CD4-positive, alpha-beta T cell (primary cell): ENCODE measurements around the gene PSAPL1. TPM values are rescaled to one million over a fixed set of nuclear protein-coding genes. Genes with fewer than 3 reads are reported as not detected.

ENCODE experiments used
- ATAC-seq: fragments of 200-7000 bp; cut with Tn5 transposase; one replicate; pipeline ENCODE4 v1.10.0; 2022; ENCODE audit warnings: mild to moderate bottlenecking; ENCODE audit not compliant: poor library complexity
- CTCF ChIA-PET: fragments of 350-600 bp; sonication (Branson Sonifier 250); formaldehyde crosslinking; loops from one replicate; lab custom pipeline; 2021; ENCODE audit warnings: antibody characterized with exemption, inconsistent platforms; lab: Charles Lee
- POLR2A ChIA-PET: fragments of 350-600 bp; sonication (Branson Sonifier 250); formaldehyde crosslinking; loops from one replicate; lab custom pipeline; 2021; ENCODE audit warnings: antibody characterized with exemption, inconsistent platforms; lab: Charles Lee
- DNase-seq, 14 experiments: peaks; one replicate each; pipeline ENCODE4 v3.0.0-alpha.2; 2013 to 2020; ENCODE audit warnings: mixed read lengths in 2 of 14
- H3K27ac ChIP-seq, 2 donors: one replicate each; pipeline versions ENCODE4 v1.5.1 to v1.7.0; 2013; ENCODE audit warnings: low read length in 2 of 2, low read depth in 1 of 2, mild to moderate bottlenecking in 1 of 2
- H3K27me3 ChIP-seq, 2 experiments: 1 replicate in 1 of 2; 2 replicates in 1 of 2; pipeline versions ENCODE4 v1.6.1 to v1.7.0; 2013; ENCODE audit warnings: low read length in 2 of 2, control low read depth in 1 of 2, mild to moderate bottlenecking in 1 of 2, moderate library complexity in 1 of 2; ENCODE audit not compliant: insufficient read depth in 2 of 2, control insufficient read depth in 1 of 2
- H3K36me3 ChIP-seq: one replicate; pipeline ENCODE4 v1.6.1; 2013; ENCODE audit warnings: low read length, control low read depth; ENCODE audit not compliant: insufficient read depth
- H3K4me1 ChIP-seq: one replicate; pipeline ENCODE4 v1.6.1; 2013; ENCODE audit warnings: low read length, control low read depth; ENCODE audit not compliant: insufficient read depth
- H3K4me3 ChIP-seq: one replicate; pipeline ENCODE4 v1.5.1; 2013; ENCODE audit warnings: mild to moderate bottlenecking, low read length, moderate library complexity
- H3K9me3 ChIP-seq, 2 experiments: 1 replicate in 1 of 2; 2 replicates in 1 of 2; pipeline versions ENCODE4 v1.6.1 to v1.7.0; 2013; ENCODE audit warnings: low read length in 2 of 2, mild to moderate bottlenecking in 2 of 2, control low read depth in 1 of 2, moderate library complexity in 1 of 2; ENCODE audit not compliant: control insufficient read depth in 1 of 2, insufficient read depth in 1 of 2
- H3K27ac Mint-ChIP-seq: one replicate; pipeline ENCODE4 v1.8.0; 2020; ENCODE audit warnings: mixed read lengths
- H3K27me3 Mint-ChIP-seq: one replicate; pipeline ENCODE4 v1.8.0; 2021; ENCODE audit warnings: mixed read lengths
- H3K36me3 Mint-ChIP-seq: one replicate; pipeline ENCODE4 v1.8.0; 2021; ENCODE audit warnings: low read depth, mixed read lengths
- H3K4me1 Mint-ChIP-seq: one replicate; pipeline ENCODE4 v1.8.0; 2021; ENCODE audit warnings: low read depth, mixed read lengths
- H3K4me3 Mint-ChIP-seq: one replicate; pipeline ENCODE4 v1.8.0; 2020; ENCODE audit warnings: mild to moderate bottlenecking, mixed read lengths
- H3K9me3 Mint-ChIP-seq: one replicate; pipeline ENCODE4 v1.8.0; 2020; ENCODE audit warnings: mixed read lengths
- intact Hi-C, 2 experiments: fragments of 100-400 bp; cut with DNase I in 1 of 2; cut with micrococcal nuclease in 1 of 2; formaldehyde crosslinking; loops; one replicate each; pipeline versions ENCODE4 v1.15.1 to v1.9.0; 2023 to 2025; cut with DNase I, micrococcal nuclease
- total RNA-seq, 174 experiments: library from RNA in 2 of 174; stranded (reverse) in 2 of 174; gene quantifications; one replicate each; pipeline ENCODE4 v1.2.3 and lab custom pipeline; 2021 to 2026
- TF ChIP-seq, protein P1 (sequence below): fragments of 200-600 bp; IDR thresholded peaks from one replicate; pipeline ENCODE4 v1.8.0; 2022; ENCODE audit warnings: antibody characterized with exemption, mild to moderate bottlenecking

The PSAPL1 gene
- total RNA-seq, 2 experiments from 2014 or later, result not detected

DNA sequence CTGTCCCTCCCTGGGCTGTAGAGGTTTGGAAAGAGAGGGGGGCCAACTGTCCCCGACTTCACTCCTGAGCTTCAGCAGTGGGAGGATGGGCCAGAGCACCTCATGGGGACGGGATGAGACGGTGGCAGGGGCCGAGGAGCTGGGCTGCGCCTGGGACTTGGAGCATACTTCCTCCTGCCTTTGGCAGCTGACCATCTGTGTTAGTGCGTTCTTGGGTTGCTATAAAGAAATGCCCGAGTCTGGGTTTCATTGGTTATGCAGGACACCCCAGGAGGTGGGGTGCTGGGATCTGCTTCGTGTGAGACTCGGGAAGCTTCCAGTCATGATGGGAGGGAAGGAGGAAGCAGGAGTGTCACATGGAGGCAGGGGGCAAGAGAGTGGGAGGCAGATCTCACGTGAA lies 7.4 kb downstream of the PSAPL1 start:
- POLR2A ChIA-PET, result no interaction called here
- TF ChIP-seq, protein P1, sequence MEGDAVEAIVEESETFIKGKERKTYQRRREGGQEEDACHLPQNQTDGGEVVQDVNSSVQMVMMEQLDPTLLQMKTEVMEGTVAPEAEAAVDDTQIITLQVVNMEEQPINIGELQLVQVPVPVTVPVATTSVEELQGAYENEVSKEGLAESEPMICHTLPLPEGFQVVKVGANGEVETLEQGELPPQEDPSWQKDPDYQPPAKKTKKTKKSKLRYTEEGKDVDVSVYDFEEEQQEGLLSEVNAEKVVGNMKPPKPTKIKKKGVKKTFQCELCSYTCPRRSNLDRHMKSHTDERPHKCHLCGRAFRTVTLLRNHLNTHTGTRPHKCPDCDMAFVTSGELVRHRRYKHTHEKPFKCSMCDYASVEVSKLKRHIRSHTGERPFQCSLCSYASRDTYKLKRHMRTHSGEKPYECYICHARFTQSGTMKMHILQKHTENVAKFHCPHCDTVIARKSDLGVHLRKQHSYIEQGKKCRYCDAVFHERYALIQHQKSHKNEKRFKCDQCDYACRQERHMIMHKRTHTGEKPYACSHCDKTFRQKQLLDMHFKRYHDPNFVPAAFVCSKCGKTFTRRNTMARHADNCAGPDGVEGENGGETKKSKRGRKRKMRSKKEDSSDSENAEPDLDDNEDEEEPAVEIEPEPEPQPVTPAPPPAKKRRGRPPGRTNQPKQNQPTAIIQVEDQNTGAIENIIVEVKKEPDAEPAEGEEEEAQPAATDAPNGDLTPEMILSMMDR, result no peak
- no peaks in the 10 kb centered on the region for H3K9me3 ChIP-seq
- Mint-ChIP-seq H3K27ac (no peak overlapping the region), H3K36me3 (no peaks in the 10 kb centered on the region), H3K4me1 (no peaks in the 10 kb centered on the region), H3K4me3 (no peak overlapping the region), H3K9me3 (no peaks in the 10 kb centered on the region), H3K27me3 (no peaks in the 10 kb centered on the region)
- CTCF ChIA-PET, result no interaction called here
- intact Hi-C loops, result no loop called here
- H3K36me3 ChIP-seq, result no peaks in the 10 kb centered on the region
- H3K27me3 ChIP-seq, result no peaks in the 10 kb centered on the region
- no peaks in the 10 kb centered on the region for H3K4me1 ChIP-seq
- DNase-seq (no peak), ATAC-seq (no peak)
- H3K27ac ChIP-seq, result no peak overlapping the region
- no peak overlapping the region for H3K4me3 ChIP-seq

DNA sequence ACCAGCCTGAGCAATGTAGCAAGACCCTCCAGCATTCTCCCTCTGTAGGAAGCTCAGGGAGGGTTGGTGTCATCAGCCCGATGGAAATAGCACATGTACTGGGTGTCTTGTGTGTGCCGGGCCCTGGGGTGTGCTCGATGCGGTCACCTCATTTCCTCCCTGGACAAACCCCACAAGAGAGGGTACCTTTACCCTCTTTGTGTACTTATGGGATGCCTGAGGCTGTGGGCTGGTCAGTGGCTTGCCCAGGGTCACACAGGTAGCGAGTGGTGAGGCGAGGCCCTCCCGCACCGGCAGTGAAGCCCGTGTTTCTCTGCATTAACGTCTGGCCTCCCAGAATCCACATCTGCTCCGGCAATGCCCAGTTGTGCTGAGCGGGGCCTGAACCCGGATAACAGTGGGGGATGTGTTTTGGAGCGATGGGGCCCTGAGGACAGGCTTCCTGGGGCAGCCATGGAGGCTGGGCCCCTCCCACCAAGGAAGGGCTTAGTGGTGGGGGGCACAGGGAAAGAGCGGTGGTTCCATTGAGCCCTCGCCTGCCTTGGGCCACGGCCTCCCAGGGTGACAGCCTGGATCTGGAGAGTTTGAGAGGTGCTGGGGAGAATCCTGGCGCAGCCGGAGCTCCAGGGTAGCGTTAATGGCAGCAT lies 8.1 kb downstream of the PSAPL1 start:
- Mint-ChIP-seq H3K36me3 (no peaks in the 10 kb centered on the region), H3K4me3 (no peak overlapping the region), H3K9me3 (no peaks in the 10 kb centered on the region), H3K27ac (no peak overlapping the region), H3K4me1 (no peaks in the 10 kb centered on the region), H3K27me3 (no peaks in the 10 kb centered on the region)
- DNase-seq (peak in 1 of 14 experiments; percentile 26), ATAC-seq (no peak)
- H3K27ac ChIP-seq, result no peak overlapping the region
- intact Hi-C loops, result no loop called here
- TF ChIP-seq, protein P1, result no peak
- H3K27me3 ChIP-seq, result no peaks in the 10 kb centered on the region
- POLR2A ChIA-PET, result no interaction called here
- H3K4me3 ChIP-seq, result no peak overlapping the region
- no peaks in the 10 kb centered on the region for H3K36me3 ChIP-seq
- H3K4me1 ChIP-seq, result no peaks in the 10 kb centered on the region
- H3K9me3 ChIP-seq, result no peaks in the 10 kb centered on the region
- CTCF ChIA-PET, result no interaction called here

DNA sequence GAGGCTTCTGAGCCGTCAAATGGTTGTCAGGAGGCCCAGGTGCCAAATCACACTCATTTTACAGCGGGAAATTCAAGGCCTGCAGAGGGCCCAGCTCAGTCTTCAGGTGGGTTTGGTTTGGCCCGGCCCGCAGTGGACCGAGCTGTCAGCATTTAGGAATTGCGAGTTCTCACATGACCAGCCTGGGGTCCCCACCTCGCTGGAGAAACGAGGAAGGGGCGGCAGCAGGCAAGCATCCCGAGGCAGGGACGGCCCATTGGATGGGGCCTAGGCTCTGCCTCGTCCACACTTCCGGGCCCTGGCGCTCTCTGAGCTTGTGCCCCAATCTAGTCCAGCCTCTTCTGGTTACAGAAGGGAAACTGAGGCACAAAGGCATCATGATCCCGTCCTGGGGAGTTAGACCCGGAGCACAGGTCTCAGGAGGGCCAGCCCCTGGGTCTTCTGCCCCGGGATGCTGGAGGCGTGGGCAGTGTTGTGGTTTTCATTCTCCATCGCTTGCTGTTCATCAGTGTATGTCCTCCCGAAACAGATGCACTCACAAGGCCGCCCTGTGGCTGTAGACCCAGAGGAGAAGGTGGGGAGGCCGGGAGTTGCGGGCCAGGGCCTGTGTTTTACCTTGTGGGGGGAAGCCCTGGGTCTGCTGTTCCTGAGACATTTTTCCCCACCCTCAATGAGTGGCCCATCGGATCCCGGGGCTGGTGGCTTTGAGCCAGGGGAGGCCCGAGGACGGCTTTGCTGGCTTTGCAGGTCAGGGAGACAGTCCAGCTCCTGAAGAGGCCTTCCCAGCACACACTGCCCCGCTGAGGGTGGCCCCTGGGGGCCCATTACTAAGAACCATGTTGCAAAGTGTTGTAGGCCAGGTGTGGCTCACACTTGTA lies 8.9 kb downstream of the PSAPL1 start:
- Histone ChIP-seq H3K27ac (no peak overlapping the region), H3K36me3 (no peaks in the 10 kb centered on the region), H3K4me1 (no peaks in the 10 kb centered on the region), H3K27me3 (no peaks in the 10 kb centered on the region), H3K4me3 (no peak overlapping the region), H3K9me3 (no peaks in the 10 kb centered on the region)
- intact Hi-C loops, result no loop called here
- CTCF ChIA-PET, result no interaction called here
- POLR2A ChIA-PET, result no interaction called here
- H3K36me3 Mint-ChIP-seq, result no peaks in the 10 kb centered on the region
- H3K4me1 Mint-ChIP-seq, result no peaks in the 10 kb centered on the region
- TF ChIP-seq, protein P1, result no peak
- H3K27ac Mint-ChIP-seq, result no peak overlapping the region
- no peak for DNase-seq
- no peak for ATAC-seq
- H3K27me3 Mint-ChIP-seq, result no peaks in the 10 kb centered on the region
- no peaks in the 10 kb centered on the region for H3K9me3 Mint-ChIP-seq
- H3K4me3 Mint-ChIP-seq, result no peak overlapping the region
